ENCODE data around the gene RNF214. TPM values are rescaled to one million over a fixed set of nuclear protein-coding genes. Genes with fewer than 3 reads are reported as not detected.

RNF214 gene
- total RNA-seq, 4 donors from 2014 or later, result 14.8 to 21.2 (median 17.4) TPM

DNA sequence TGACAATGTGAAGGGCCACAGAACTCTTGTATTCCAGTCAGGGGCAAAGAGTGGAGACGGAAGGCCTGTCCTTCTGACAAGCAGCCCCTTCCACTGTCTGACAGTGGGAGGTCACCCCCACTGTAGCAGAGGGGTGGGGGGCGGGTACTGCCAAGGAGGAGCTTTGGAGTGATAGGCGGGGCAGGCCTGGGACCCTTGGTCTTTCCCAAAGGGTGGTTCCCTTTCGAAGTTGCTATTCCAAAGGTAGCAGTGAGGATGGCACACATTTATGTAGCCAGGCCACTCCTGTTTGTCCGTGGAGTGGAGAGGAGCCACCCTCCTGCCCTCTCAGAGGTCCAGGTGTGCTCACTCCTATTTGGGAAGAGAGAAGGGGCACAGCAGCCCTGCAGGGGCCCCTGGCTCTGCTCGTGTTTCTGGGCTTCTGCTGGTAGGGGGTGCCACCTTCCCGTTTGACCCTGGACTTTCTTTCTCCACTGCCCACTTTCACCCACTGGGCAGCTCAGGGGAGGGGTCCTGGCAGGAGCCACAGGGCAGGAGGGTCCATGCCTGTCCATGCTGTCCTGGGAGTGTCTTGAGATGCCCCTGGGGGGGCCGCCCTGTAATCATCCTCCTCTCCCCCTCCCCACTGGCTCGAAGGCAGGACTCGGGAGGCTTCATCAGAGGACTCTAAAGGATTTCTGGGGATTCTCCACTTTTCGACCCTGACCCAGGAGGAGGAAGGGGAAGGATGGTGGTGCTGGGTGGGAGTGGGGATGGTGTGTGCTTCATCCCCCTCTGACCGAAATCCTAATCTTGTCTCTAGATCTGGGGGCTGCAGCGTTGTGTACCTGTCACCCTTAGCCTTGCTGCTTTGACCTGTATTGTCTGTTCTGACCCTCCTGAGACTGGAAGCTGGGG, 32.3 kb upstream of the RNF214 start:
- Histone ChIP-seq H3K27ac (peak overlapping the region; percentile 97 to 99 (median 97)), H3K4me3 (peak overlapping the region; percentile 73 to 80), H3K36me3 (peaks cover 0 to 53% of the 10 kb centered on the region in 2 donors), H3K9me3 (no peaks in the 10 kb centered on the region), H3K4me1 (peaks cover 0 to 74% (median 11%) of the 10 kb centered on the region in 3 donors), H3K27me3 (no peaks in the 10 kb centered on the region)
- no peak for ATAC-seq
- WGBS, 2 donors (ENCODE audit: low coverage in 1 of 2), result 19 to 38% methylated on average over 4 to 7 of the region's 13 CpGs
- TF ChIP-seq POLR2AphosphoS5 (IDR thresholded peaks at IDR 0.05) (peak; percentile 11), EP300 (IDR thresholded peaks at IDR 0.05) (no peak), POLR2A (IDR thresholded peaks at IDR 0.05) (peak in 1 of 2 donors; percentile 53)

DNA sequence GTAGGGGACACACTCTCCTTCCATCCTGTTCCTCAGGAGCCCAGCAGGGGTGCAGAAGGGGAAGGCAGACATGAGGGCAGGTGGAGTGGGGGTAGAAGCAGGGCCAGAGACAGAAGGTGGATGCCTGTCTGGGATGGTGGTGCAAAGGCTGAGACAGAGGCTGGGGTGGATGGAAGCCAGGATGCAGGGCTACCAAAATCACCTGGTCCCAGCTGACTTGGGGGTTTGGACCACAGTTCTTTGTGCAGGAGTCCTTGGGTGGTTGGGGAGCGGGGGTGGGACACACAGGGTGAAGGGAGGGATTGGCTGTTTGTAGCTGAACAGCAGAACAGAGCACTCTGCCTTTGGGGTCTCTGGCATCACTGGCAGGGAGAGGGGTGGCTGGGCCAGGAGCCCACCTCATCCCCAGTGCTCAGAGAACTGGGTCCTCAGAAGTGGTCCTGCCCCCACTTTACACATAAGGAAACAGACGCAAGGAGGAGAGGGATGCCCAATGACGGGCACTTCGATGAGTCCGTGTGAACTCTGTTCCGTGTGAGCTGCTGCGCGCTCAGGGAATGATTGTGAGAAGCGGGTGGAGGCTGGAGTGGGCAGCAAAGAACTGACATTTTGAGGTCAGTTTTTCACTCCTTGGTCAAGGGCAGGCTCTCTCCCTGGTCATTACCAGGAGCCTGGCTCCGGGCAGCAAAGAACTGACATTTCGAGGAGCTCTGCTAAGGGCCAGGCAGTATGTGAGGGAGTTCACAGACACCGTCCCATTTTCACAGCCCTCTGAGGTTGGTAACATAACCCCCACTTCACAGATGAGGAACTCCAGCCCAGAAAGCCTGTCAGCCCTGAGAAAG, 31.4 kb upstream of the RNF214 start:
- Histone ChIP-seq H3K4me1 (peaks cover 0 to 81% (median 12%) of the 10 kb centered on the region in 3 donors), H3K36me3 (peaks cover 0 to 51% of the 10 kb centered on the region in 2 donors), H3K4me3 (peak overlapping the region; percentile 73 to 80), H3K9me3 (no peaks in the 10 kb centered on the region), H3K27me3 (no peaks in the 10 kb centered on the region), H3K27ac (peak overlapping the region; percentile 97 to 99 (median 97))
- WGBS, 2 donors (ENCODE audit: low coverage in 1 of 2), result 12 to 22% methylated on average over 9 to 10 of the region's 12 CpGs
- no peak for ATAC-seq
- TF ChIP-seq, protein P1, sequence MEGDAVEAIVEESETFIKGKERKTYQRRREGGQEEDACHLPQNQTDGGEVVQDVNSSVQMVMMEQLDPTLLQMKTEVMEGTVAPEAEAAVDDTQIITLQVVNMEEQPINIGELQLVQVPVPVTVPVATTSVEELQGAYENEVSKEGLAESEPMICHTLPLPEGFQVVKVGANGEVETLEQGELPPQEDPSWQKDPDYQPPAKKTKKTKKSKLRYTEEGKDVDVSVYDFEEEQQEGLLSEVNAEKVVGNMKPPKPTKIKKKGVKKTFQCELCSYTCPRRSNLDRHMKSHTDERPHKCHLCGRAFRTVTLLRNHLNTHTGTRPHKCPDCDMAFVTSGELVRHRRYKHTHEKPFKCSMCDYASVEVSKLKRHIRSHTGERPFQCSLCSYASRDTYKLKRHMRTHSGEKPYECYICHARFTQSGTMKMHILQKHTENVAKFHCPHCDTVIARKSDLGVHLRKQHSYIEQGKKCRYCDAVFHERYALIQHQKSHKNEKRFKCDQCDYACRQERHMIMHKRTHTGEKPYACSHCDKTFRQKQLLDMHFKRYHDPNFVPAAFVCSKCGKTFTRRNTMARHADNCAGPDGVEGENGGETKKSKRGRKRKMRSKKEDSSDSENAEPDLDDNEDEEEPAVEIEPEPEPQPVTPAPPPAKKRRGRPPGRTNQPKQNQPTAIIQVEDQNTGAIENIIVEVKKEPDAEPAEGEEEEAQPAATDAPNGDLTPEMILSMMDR (IDR thresholded peaks at IDR 0.05), result peak in 1 of 4 experiments; percentile 40
- TF ChIP-seq POLR2AphosphoS5 (IDR thresholded peaks at IDR 0.05) (peak; percentile 76), EP300 (IDR thresholded peaks at IDR 0.05) (no peak), POLR2A (IDR thresholded peaks at IDR 0.05) (peak; percentile 24 to 27)

DNA sequence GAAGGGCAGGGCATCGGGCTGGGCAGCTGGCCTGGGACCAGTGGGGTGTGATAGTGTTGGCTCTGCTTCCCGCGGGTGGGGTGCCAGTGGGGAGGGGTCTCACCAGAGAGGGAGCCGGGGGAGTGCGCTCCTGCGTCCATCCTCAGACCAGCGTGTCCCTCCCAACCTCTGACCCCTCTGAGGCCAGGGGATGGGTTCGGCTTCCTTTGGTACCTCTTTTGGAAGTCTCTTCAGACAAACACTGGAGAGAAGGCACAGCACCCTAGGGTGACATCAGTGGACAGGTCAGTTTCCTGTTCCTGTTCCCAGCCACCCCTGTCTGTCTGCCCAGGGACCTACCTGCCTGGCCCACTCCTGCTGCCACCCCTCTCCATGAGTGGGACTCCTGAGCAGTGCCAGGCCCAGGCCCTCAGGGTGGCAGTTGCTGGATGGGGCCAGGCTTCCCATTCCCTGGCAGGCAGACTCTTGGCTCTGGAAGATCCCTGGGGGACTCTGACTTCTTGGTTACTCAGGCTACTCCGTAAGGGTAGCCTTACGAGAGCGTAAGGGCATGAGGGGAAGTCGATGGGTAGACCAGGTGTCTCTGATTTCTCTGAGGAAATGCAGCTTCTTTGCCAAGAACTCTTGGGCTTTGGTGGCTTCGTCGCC, 30.7 kb upstream of the RNF214 start:
- no peak for TF ChIP-seq EP300 (IDR thresholded peaks at IDR 0.05)
- TF ChIP-seq POLR2A (IDR thresholded peaks at IDR 0.05), result peak in 1 of 2 donors; percentile 26
- TF ChIP-seq POLR2AphosphoS5 (IDR thresholded peaks at IDR 0.05), result no peak
- TF ChIP-seq, protein P1 (IDR thresholded peaks at IDR 0.05), result no peak
- Histone ChIP-seq H3K27ac (peak overlapping the region; percentile 97 to 99 (median 97)), H3K4me3 (peak overlapping the region; percentile 73 to 80), H3K9me3 (no peaks in the 10 kb centered on the region), H3K4me1 (peaks cover 0 to 82% (median 12%) of the 10 kb centered on the region in 3 donors), H3K36me3 (peaks cover 0 to 44% of the 10 kb centered on the region in 2 donors), H3K27me3 (no peaks in the 10 kb centered on the region)
- no peak for ATAC-seq
- no CpG with 5 or more reads among the region's 14 CpGs for WGBS, 2 donors (ENCODE audit: low coverage in 1 of 2)

DNA sequence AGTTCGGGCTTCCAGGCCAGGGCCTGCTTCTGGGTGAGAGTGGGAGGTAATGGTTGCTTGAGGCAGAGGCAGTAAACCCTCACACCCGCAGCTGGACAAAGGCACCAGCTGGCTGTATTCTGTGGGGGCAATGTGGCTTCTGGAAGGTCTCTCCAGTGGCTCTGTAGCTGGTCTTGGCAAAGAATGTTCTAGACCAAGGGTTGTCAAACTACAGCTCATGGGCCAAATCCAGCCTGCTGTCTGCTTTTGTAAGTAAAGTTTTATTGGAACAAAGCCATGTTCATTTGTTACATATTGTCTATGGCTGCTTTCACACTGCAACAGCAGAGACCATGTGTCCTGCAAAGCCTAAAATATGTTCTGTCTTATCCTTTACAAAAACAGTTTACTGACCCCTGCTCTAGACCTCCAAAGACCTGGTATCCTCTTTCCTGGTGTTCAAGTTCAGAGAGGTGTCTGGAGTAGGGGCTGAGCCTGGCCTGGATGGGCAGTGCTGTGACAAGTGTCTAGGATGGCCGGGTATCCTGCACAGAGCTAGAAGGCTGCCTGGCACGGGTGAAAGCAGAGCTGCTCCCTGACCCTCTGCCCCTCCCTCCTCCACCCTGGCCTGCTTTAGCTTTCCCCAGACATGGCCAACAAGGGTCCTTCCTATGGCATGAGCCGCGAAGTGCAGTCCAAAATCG, 29.9 kb upstream of the RNF214 start:
- ATAC-seq, result no peak
- TF ChIP-seq, protein P1 (IDR thresholded peaks at IDR 0.05), result peak in 1 of 4 experiments; percentile 21
- no peak for TF ChIP-seq POLR2AphosphoS5 (IDR thresholded peaks at IDR 0.05)
- Histone ChIP-seq H3K27ac (peak overlapping the region; percentile 97 to 99 (median 97)), H3K9me3 (no peaks in the 10 kb centered on the region), H3K27me3 (no peaks in the 10 kb centered on the region), H3K36me3 (peaks cover 0 to 42% of the 10 kb centered on the region in 2 donors), H3K4me1 (peaks cover 0 to 75% (median 10%) of the 10 kb centered on the region in 3 donors), H3K4me3 (peak overlapping the region; percentile 73 to 80)
- 0 to 47% methylated on average over 1 to 3 of the region's 7 CpGs for WGBS, 2 donors (ENCODE audit: low coverage in 1 of 2)

Data from gastroesophageal sphincter (tissue), 4 donors.